Epithelial cell of esophagus (primary cell): ENCODE data around the gene CD200.

ENCODE experiments used
- DNase-seq: peaks from one replicate; pipeline ENCODE4 v3.0.0; 2010; ENCODE audit warnings: low read depth
- H3K4me3 ChIP-seq: 2 replicates; pipeline ENCODE4 v1.5.1; 2011; ENCODE audit warnings: mild to moderate bottlenecking, low read length, control low read depth
- CTCF ChIP-seq: IDR thresholded peaks from 2 replicates; pipeline ENCODE4 v1.5.1; 2011; ENCODE audit warnings: low read depth, mild to moderate bottlenecking, low read length, control low read depth, inconsistent platforms; ENCODE audit not compliant: insufficient read depth; ENCODE audit errors: missing control alignments

The CD200 gene

DNA sequence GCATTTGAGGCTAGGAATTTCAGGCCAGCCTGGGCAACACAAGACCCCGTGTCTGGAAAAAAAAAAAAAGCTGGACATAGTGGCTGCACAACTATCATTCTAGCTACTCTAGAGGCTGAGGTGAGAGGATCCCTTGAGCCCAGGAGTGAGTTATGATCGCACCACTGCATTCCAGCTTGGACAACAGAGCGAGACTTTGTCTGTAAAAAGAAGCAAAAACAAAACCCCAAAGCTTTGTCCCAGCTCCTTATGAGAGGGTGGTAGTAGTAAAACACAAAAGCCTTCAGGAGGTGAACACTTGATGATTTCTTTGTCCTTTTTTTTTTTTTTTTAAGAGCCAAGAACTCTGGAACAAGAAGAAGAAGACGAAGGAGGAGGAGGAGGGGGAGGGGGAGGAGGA, 1.1 kb upstream of the CD200 start:
- no peak for DNase-seq
- TF ChIP-seq CTCF: no peak
- no peak overlapping the region for H3K4me3 ChIP-seq

DNA sequence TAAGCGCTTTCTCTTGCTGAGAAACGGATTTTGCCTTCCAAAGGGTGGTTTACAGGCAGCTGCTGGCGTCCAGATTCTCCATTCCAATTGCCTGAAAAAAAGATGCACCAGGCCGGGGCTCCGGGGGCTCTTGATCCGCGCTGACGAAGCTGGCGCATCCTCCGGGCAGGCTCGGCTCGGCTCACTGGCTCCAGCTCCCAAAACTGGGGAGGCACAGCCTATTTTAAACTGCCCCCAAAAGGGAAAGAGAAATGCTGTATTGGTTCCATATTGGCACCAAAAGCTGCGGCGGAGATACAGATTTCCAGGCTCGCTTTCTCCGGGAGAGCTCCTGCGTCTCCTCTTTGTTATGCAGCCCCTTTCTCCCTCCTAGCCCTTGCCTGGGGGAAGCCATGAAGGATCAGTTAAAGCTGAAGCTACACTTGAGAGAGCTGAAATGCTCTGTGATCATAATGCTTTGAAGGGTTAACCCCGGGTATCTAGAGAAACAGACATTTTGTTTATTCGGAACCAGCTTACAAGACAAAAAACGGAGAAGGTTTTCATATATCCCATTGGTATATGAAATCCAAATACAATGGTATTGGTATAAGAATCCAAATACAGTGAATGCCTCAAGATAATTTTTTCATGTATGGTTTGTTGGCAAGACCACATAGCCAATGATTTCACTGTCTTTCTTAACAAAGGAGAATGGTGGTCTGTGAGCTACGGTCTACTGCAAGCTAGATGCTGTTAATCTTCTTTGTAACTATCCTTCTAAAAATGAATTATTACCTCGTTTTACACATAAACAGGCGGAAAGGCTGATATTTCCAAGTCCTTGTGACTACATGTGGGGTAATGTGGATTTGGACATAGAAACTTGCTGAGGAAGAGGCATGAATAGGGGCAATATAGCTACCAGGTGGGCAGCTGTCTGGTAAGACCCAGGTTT, 693 bp downstream of the CD200 start:
- TF ChIP-seq CTCF: no peak
- peak overlapping the region; percentile 23 for H3K4me3 ChIP-seq
- DNase-seq: no peak

GRCh38 chr3:112334691-112335433, 1.9 kb downstream of the CD200 start:
- DNase-seq: no peak
- no peak for TF ChIP-seq CTCF
- H3K4me3 ChIP-seq: no peak overlapping the region

GRCh38 chr3:112335434-112335781, 2.5 kb downstream of the CD200 start:
- no peak for TF ChIP-seq CTCF
- H3K4me3 ChIP-seq: no peak overlapping the region
- DNase-seq: no peak

GRCh38 chr3:112338021-112338726, 5.2 kb downstream of the CD200 start:
- no peak for TF ChIP-seq CTCF
- H3K4me3 ChIP-seq: no peak overlapping the region
- DNase-seq: peak; percentile 22

DNA sequence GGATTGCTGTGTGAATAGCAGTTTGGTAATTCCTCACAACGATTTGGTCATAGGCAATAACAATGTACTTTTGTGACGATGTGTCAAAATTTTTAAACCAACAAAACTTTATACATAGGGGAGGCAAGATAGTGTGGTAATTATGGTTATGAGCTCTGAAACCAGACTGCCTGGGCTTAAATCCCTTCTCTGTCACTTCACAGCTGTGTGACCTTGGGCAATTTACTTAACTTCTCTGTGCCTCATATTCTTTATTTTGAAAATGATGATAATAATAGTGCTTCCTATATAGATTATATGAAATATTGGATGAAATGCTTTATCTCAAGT, 5.7 kb downstream of the CD200 start:
- TF ChIP-seq CTCF: no peak
- no peak overlapping the region for H3K4me3 ChIP-seq
- DNase-seq: no peak
